VCaP (cell line): ENCODE measurements around the gene SCGB3A2.
A peak's percentile ranks its signal among the peaks of the same experiment; 100 is the strongest.

Experiments
- H3K27ac ChIP-seq: fragments of 450-650 bp; 2 replicates; pipeline ENCODE4 v1.5.1; 2017
- TF ChIP-seq, protein P1 (sequence below): fragments of 450-650 bp; conservative IDR thresholded peaks from 2 replicates; pipeline ENCODE4 v1.5.1; 2017; ENCODE audit warnings: mild to moderate bottlenecking, moderate library complexity

Gene SCGB3A2

GRCh38 chr5:147854894-147855773 is 23.4 kb upstream of the SCGB3A2 start:
- TF ChIP-seq, protein P1, sequence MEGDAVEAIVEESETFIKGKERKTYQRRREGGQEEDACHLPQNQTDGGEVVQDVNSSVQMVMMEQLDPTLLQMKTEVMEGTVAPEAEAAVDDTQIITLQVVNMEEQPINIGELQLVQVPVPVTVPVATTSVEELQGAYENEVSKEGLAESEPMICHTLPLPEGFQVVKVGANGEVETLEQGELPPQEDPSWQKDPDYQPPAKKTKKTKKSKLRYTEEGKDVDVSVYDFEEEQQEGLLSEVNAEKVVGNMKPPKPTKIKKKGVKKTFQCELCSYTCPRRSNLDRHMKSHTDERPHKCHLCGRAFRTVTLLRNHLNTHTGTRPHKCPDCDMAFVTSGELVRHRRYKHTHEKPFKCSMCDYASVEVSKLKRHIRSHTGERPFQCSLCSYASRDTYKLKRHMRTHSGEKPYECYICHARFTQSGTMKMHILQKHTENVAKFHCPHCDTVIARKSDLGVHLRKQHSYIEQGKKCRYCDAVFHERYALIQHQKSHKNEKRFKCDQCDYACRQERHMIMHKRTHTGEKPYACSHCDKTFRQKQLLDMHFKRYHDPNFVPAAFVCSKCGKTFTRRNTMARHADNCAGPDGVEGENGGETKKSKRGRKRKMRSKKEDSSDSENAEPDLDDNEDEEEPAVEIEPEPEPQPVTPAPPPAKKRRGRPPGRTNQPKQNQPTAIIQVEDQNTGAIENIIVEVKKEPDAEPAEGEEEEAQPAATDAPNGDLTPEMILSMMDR: no peak

DNA sequence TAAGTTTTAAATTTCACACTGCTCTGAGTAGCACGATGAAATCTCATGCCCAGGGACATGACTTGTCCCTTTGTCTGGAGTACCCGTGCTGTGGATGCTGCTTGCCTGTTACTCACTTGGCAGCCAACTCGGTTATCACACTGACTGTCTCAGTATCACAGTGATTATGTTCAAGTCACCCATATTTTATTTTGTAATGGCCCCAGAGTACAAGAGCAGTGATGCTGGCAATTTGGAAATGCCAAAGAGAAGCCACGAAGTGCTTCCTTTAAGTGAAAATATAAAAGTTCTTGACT is 22.8 kb upstream of the SCGB3A2 start:
- TF ChIP-seq, protein P1: no peak
- H3K27ac ChIP-seq: no peak overlapping the region

More at GRCh38 chr5:147854894-147855773, 23.4 kb upstream of the SCGB3A2 start:
- no peak overlapping the region for H3K27ac ChIP-seq

- H3K27ac ChIP-seq: no peak overlapping the region
- TF ChIP-seq, protein P1: no peak
Observed at GRCh38 chr5:147856801-147857200, 21.7 kb upstream of the SCGB3A2 start.

- no peak overlapping the region for H3K27ac ChIP-seq
- TF ChIP-seq, protein P1: peak; percentile 81
Observed at GRCh38 chr5:147857302-147858129, 21.0 kb upstream of the SCGB3A2 start.

GRCh38 chr5:147858565-147858964 is 19.9 kb upstream of the SCGB3A2 start:
- no peak overlapping the region for H3K27ac ChIP-seq
- TF ChIP-seq, protein P1: no peak

GRCh38 chr5:147859962-147860640 is 18.4 kb upstream of the SCGB3A2 start:
- TF ChIP-seq, protein P1: no peak

DNA sequence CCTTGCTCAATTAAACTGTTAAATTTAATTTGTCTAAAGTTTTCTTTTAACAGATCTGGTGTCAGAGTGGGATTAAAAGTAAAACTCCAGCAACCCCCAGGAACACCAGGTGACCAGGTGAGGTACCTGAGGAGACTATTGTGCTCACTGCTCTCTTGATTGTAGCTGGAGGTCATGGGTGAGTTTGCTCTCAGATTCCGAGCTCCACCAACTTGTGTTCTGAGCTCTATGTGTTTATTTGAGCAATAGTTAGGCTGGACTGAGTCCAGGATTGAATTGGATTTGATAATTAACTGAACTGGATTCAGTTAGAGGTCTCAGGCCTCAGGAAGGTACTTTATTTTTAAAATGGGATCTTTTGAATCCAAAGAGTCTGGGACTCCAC is 17.9 kb upstream of the SCGB3A2 start:
- peak overlapping the region; percentile 47 for H3K27ac ChIP-seq
- TF ChIP-seq, protein P1: no peak

More at GRCh38 chr5:147859962-147860640, 18.4 kb upstream of the SCGB3A2 start:
- H3K27ac ChIP-seq: peak overlapping the region; percentile 47
